Ishikawa (cell line): Measurements from ENCODE around the gene TRIM69.

Experiments used
- CEBPB ChIP-seq: IDR thresholded peaks from 2 replicates; pipeline ENCODE4 v1.6.1; 2012
- CREB1 ChIP-seq: IDR thresholded peaks from 2 replicates; pipeline ENCODE4 v1.6.1; 2012; ENCODE audit warnings: low read depth
- EGR1 ChIP-seq: IDR thresholded peaks from 2 replicates; pipeline ENCODE4 v1.6.1; 2012
- EP300 ChIP-seq: IDR thresholded peaks from 2 replicates; pipeline ENCODE4 v1.6.1; 2012; ENCODE audit warnings: borderline replicate concordance
- FOXM1 ChIP-seq: IDR thresholded peaks from 2 replicates; pipeline ENCODE4 v1.6.1; 2012; ENCODE audit warnings: low read depth, borderline replicate concordance
- NFIC ChIP-seq: IDR thresholded peaks from 2 replicates; pipeline ENCODE4 v1.6.1; 2012
- RAD21 ChIP-seq: IDR thresholded peaks from 2 replicates; pipeline ENCODE4 v1.6.1; 2012; ENCODE audit warnings: low read depth
- REST ChIP-seq: IDR thresholded peaks from 2 replicates; pipeline ENCODE4 v1.6.1; 2012; ENCODE audit warnings: low read depth, mild to moderate bottlenecking
- TAF1 ChIP-seq: IDR thresholded peaks from 2 replicates; pipeline ENCODE4 v1.6.1; 2012; ENCODE audit warnings: low read depth, mild to moderate bottlenecking
- TCF12 ChIP-seq: IDR thresholded peaks from 2 replicates; pipeline ENCODE4 v1.6.1; 2012; ENCODE audit warnings: low read depth
- TEAD4 ChIP-seq: IDR thresholded peaks from 2 replicates; pipeline ENCODE4 v1.6.1; 2012
- YY1 ChIP-seq: IDR thresholded peaks from 2 replicates; pipeline ENCODE4 v1.6.1; 2012; ENCODE audit warnings: low read depth
- ZBTB7A ChIP-seq: IDR thresholded peaks from 2 replicates; pipeline ENCODE4 v1.6.1; 2012; ENCODE audit warnings: low read depth
- TF ChIP-seq, protein P1 (sequence below): IDR thresholded peaks from 2 replicates; pipeline ENCODE4 v1.6.1; 2012
- TF ChIP-seq, protein P2 (sequence below): IDR thresholded peaks from 2 replicates; pipeline ENCODE4 v1.6.1; 2012

The TRIM69 gene

DNA sequence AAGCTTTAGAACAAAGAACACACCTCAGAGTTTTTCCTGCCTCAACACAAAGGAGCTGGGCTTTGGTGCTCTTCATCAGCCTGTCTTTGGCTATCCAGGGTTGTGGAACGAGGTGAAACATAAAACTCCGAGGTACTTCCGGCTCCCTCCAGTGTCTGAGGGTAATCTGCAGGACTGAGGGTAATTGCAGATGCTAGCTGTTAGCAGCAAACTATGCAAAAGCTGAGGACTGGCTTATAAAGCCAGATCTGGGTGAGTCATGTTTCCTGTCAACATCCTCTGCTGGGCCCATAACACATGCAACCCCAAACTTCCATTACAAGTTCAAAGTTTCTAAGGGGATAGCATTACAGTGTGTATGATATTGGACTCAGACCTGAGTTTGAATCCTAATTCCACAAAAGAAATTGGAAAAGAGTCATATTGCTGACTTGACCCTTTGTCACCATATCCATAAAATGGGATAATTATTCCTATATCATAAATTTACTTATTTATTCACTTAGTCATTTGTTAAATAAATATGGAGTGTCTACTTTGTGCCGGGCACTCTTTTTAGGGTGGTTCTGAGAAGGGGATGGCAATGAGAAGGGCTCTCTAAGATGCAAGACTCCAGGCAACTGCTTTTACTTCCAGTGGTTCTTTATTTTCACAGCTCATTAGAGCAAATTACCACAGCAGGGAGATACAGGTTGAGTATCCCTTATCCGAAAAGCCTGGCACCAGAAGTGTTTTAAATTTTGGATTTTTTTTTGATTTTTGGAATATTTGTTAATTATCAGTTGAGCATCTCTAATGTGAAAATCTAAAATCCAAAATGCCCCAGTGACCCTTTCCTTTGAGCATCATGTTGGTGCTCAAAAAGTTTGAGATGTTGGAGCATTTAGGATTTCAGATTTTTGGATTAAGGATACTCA lies 9.5 kb upstream of the TRIM69 start:
- TF ChIP-seq TAF1, result no peak
- no peak for TF ChIP-seq TEAD4
- no peak for TF ChIP-seq REST
- no peak for TF ChIP-seq EP300
- no peak for TF ChIP-seq NFIC
- TF ChIP-seq, protein P1, sequence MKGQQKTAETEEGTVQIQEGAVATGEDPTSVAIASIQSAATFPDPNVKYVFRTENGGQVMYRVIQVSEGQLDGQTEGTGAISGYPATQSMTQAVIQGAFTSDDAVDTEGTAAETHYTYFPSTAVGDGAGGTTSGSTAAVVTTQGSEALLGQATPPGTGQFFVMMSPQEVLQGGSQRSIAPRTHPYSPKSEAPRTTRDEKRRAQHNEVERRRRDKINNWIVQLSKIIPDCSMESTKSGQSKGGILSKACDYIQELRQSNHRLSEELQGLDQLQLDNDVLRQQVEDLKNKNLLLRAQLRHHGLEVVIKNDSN, result no peak
- TF ChIP-seq TCF12, result no peak
- no peak for TF ChIP-seq EGR1
- TF ChIP-seq, protein P2, sequence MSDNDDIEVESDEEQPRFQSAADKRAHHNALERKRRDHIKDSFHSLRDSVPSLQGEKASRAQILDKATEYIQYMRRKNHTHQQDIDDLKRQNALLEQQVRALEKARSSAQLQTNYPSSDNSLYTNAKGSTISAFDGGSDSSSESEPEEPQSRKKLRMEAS, result no peak
- no peak for TF ChIP-seq YY1
- TF ChIP-seq FOXM1, result no peak
- no peak for TF ChIP-seq CREB1
- no peak for TF ChIP-seq RAD21
- TF ChIP-seq CEBPB, result no peak
- TF ChIP-seq ZBTB7A, result no peak

DNA sequence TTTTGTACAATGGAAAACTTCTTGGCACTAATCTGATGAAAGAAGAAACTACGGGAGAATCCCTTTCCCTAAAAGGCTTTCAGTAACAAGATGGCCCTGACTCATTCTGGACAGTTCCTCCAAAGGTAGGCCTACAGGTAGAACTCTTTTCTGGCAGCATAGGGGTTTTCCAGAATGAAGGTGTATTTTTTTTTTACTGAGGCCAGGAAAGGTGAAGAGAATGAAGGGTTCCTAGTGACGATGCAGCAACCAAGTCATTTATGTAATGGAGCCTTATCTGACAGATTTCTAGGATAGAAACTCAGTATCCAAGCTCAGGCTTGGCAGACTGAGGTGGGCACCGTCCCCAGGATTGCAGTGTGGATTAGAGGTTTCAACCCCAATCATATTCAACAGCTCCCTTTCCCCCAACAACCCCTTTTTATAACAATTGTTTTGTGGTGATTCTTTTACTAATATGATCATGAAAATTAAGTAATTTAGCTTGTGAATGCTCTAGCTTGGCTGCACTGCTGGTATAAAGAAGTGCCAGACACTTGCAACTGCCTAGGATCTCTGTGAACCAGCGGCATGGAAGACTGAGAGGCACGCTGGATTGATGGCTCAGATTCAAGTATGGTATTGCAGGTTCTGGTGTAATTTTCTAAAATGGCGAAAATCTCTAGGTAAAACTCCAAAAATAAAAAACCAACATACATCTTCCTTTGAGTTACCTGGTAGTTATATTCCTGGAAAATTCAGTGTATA lies 8.7 kb upstream of the TRIM69 start:
- TF ChIP-seq TAF1 (no peak), RAD21 (no peak), NFIC (no peak), ZBTB7A (no peak), TEAD4 (no peak), REST (no peak), TCF12 (no peak), FOXM1 (no peak), EGR1 (no peak), CEBPB (no peak), CREB1 (no peak), YY1 (no peak), EP300 (no peak)
- TF ChIP-seq, protein P1, result no peak
- TF ChIP-seq, protein P2, result no peak

DNA sequence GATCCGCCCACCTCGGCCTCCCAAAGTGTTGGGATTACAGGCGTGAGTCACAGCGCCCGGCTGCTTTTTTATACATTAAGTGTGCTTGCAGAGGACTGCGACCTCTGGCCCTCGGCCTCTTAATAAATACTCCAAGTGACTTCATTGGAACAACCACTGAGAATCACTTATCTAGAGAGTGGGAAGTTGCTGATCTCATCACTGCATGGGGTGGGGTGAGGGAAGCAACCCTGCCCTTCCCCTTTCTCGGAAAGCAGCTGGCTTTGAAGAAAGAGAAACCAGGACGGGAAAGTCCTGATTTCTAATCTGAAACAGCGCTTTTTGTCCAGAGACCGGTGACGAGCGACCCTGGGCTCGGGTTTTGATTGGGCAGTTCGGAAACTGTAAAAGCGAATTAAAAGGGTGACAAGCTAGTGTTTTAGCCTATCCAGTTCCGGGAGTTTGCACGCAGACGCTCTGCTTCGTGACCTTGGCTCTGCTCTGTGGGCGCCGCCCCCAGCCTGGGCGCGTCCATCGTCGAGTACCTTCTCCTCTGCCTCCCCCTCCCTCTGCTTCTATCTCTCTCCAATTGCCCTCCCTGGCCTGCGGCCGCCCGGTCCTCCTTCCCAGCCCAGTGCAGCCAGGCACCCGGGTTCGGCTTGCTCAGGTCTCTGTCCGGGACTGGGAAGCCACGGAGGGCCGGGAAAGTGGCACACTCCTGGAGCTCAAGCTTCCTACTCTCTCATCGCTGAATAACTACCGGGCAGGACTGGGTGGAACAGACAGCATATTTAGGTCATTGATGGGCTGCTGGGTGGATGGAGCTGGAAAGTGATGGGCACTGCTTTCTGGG lies 7.5 kb upstream of the TRIM69 start:
- TF ChIP-seq CREB1 (peak; percentile 83), TAF1 (peak; percentile 67), EGR1 (0 out of 2 replicates have a peak, but pooled peaks have one; percentile 31), REST (no peak), FOXM1 (peak; percentile 75; the same call in 1 of the 2 replicates), NFIC (peak; percentile 29; the same call in 1 of the 2 replicates), TCF12 (peak; percentile 18; the same call in 1 of the 2 replicates), EP300 (no peak; the same call in 1 of the 2 replicates)
- TF ChIP-seq, protein P1, result no peak; the same call in 1 of the 2 replicates
